Heart left ventricle (tissue), 16 donors: ENCODE results near the gene DOCK9. TPM values are rescaled to one million over a fixed set of nuclear protein-coding genes. Genes with fewer than 3 reads are reported as not detected.

Source experiments
- ATAC-seq, 4 donors: fragments of 200-7000 bp; cut with Tn5 transposase; one replicate each; pipeline ENCODE4 v1.9.1; 2020 to 2022; ENCODE audit warnings: moderate library complexity in 4 of 4, mild to moderate bottlenecking in 3 of 4, moderate number of reproducible peaks in 1 of 4
- DNase-seq, 5 donors: peaks; one replicate each; pipeline ENCODE4 v3.0.0-alpha.2; 2020
- H3K27ac ChIP-seq, 12 donors: fragments of 200-600 bp; sonication (generic) in 4 of 12; one replicate each; pipeline versions ENCODE4 v1.5.0 to v1.8.0; 2016 to 2022; ENCODE audit warnings: mild to moderate bottlenecking in 2 of 12
- H3K27me3 ChIP-seq, 9 donors: fragments of 200-600 bp; sonication (generic) in 2 of 9; one replicate each; pipeline versions ENCODE4 v1.5.1 to v1.8.0; 2016 to 2022; ENCODE audit warnings: mild to moderate bottlenecking in 3 of 9
- H3K36me3 ChIP-seq, 9 donors: fragments of 200-600 bp; sonication (generic) in 2 of 9; one replicate each; pipeline versions ENCODE4 v1.5.0 to v1.8.0; 2018 to 2022; ENCODE audit warnings: mild to moderate bottlenecking in 2 of 9
- H3K4me1 ChIP-seq, 12 donors: fragments of 200-600 bp; sonication (generic) in 4 of 12; one replicate each; pipeline versions ENCODE4 v1.5.0 to v1.8.0; 2016 to 2022; ENCODE audit warnings: mild to moderate bottlenecking in 3 of 12
- H3K4me3 ChIP-seq, 12 donors: fragments of 200-600 bp; sonication (generic) in 4 of 12; one replicate each; pipeline versions ENCODE4 v1.5.0 to v1.8.0; 2017 to 2022; ENCODE audit warnings: mild to moderate bottlenecking in 9 of 12, moderate library complexity in 4 of 12
- H3K9me3 ChIP-seq, 12 donors: fragments of 200-600 bp; sonication (generic) in 4 of 12; one replicate each; pipeline versions ENCODE4 v1.5.0 to v1.8.0; 2016 to 2022; ENCODE audit warnings: mild to moderate bottlenecking in 1 of 12
- POLR2A ChIP-seq, 2 donors: fragments of 450-650 bp; IDR thresholded peaks; one replicate each; pipeline ENCODE4 v1.6.1; 2017; ENCODE audit warnings: antibody characterized with exemption in 2 of 2, mild to moderate bottlenecking in 2 of 2, moderate library complexity in 2 of 2
- WGBS, 4 donors: extraction: QIAGEN DNeasy Blood & Tissue Kit in 2 of 4; methylation state at CpG; one replicate each; pipeline versions ENCODE4 v1.1.5 to v1.1.7; 2013 to 2018; 5-methylcytosine and 5-hydroxymethylcytosine counted together
- intact Hi-C, 10 donors: fragments of 100-400 bp; cut with DNase I; formaldehyde crosslinking; loops; one replicate each; pipeline versions ENCODE4 v1.11.1 to v1.14.2; 2022
- polyA plus RNA-seq, 2 donors: library from polyadenylated mRNA; stranded (reverse); fragments of 200-250 nt; gene quantifications; one replicate each; pipeline ENCODE4 v1.2.3, GENCODE V29; 2013
- total RNA-seq, 9 donors: library from RNA; depleted of rRNA in 2 of 9; stranded (reverse); fragments of >200 nt in 2 of 9; fragmentation: NEBNext Ultra II Directional in 3 of 9; extraction: Animal tissue kit (Norgen Biotek cat#: 25700) in 3 of 9; gene quantifications; one replicate each; pipeline versions ENCODE4 v1.1.0 to v1.2.4, GENCODE V29; 2016 to 2023
- TF ChIP-seq, protein P1 (sequence below), 12 donors: fragments of 200-600 bp; sonication (generic) in 4 of 12; IDR thresholded peaks; one replicate each; pipeline versions ENCODE4 v1.5.0 to v1.8.0; 2018 to 2022; ENCODE audit warnings: antibody characterized with exemption in 12 of 12, mild to moderate bottlenecking in 5 of 12
- donor health status: ischemic (EF 13 %, LVEDD 7.1; RV severe dilation, severe dysfunction).
- donor health status: healthy with polysubstance abuse.
- donor health status: DM: no; HTN: yes; CAD: no.
- donor health status: DM: no; HTN: no; CAD: no.
- donor health status: ischemic (EF 25% LVEDD 6.9; RV normal size, moderate dysfunction).
- donor health status: ischemic (EF 25% LVEDD 5.7; RV mildly dilated, moderate dysfunction).
- donor health status: healthy.
- donor health status: DM: yes; HTN: yes; CAD: no.
- donor health status: ischemic (EF 35%, LVEDD 5.7; RV mildly dilated, moderate dysfunction).
- donor health status: nonischemic (EF 11% LVEDD 7.7; RV severe dilation, severe dysfunction).
- donor health status: DM: yes; HTN: yes; CAD: no.
- donor health status: PGD.
- donor health status: ischemic (EF 29% LVEDD 5.4; RV normal size, mild dysfunction).
- donor health status: nonischemic (EF 23%, LVEDD 6.1; RV moderate dilation, normal function).

The DOCK9 gene
- total and polyA plus RNA-seq, 11 donors: 21.4 to 128 (median 45.2) TPM

DNA sequence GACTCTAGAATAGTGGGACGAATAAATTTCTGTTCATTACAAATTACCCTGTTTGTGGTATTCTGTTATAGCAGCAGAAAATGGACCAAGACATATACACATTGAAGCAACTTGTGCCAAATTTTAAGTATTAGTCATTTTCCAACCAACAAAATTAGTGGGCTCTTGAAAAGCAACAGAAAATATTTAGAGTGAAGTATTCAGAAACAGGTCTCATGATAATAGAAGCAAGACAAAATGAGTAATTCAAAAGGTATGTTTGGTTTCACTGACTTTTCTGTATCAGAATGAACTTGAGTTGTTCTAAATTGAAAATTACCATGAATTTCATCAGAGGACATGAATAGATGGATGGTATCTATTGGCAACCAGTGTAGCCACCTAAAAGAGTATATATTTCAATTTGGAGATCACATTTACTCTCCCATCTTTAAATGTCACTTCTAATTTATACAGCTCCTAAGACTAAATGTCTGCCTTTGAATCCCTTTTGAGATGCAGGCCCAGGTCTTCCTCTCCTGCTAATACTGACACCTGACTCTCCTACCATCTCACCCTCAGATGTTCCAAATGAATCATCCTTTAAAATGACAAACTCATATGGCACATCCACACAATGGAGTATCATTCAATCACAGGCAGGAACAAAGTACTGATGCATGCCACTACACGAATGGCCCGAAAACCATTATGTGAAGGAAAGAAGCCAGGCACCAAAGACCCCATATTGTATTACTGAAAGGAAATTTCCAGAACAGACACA lies 40.7 kb upstream of the DOCK9 start:
- Histone ChIP-seq H3K4me3 (no peak overlapping the region), H3K4me1 (peaks cover 0 to 36% (median 11%) of the 10 kb centered on the region in 12 donors)
- 92 to 96% (median 95%) methylated on average over 3 of the region's 3 CpGs for WGBS, 4 donors

DNA sequence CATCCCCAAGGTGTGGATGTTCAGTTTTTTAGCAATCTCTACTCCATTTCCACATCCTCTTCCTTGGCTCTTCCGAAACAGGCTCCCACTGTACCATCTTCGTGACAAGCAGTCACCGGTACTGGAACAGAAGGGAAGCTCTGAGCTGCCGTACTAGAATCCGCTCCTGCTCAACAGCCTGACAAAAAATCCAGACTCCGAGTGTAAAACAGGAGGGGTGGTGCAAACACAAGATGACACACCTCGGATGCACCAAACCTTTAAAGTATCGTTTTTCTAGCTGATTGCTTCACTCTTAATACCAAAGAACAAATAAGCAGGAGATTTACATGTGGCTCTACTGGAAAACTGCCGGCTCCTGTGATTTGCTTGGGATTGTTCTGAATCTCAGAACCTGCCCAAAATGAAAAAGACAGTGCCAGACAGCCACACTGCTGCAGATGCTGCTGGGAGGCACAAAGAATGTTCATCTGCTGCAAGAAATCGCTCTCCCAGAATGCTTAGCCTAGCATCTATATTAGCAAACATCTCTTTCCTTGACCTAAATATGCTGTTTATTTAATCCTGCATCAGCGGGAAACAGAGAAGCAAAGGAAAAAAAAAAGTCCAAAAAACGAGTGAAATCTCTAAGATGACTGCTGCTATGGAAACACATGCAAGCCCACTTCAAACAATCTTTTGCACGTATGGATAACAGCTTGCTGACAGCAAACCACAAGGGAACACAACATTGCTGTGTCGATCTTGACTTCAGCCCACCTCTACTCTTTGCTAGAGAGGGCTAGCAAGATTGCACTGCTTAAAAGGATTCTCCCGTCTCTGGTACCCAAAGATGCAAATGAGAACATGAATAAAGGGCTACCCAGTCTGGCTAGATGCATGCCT lies 38.0 kb upstream of the DOCK9 start:
- ATAC-seq: no peak
- intact Hi-C loops: no loop called here
- Histone ChIP-seq H3K36me3 (no peaks in the 10 kb centered on the region), H3K27me3 (peaks cover 0 to 8% (median 0%) of the 10 kb centered on the region in 9 donors), H3K27ac (no peak overlapping the region), H3K4me3 (no peak overlapping the region), H3K4me1 (peaks cover 0 to 22% (median 0%) of the 10 kb centered on the region in 12 donors), H3K9me3 (no peaks in the 10 kb centered on the region)
- TF ChIP-seq, protein P1, sequence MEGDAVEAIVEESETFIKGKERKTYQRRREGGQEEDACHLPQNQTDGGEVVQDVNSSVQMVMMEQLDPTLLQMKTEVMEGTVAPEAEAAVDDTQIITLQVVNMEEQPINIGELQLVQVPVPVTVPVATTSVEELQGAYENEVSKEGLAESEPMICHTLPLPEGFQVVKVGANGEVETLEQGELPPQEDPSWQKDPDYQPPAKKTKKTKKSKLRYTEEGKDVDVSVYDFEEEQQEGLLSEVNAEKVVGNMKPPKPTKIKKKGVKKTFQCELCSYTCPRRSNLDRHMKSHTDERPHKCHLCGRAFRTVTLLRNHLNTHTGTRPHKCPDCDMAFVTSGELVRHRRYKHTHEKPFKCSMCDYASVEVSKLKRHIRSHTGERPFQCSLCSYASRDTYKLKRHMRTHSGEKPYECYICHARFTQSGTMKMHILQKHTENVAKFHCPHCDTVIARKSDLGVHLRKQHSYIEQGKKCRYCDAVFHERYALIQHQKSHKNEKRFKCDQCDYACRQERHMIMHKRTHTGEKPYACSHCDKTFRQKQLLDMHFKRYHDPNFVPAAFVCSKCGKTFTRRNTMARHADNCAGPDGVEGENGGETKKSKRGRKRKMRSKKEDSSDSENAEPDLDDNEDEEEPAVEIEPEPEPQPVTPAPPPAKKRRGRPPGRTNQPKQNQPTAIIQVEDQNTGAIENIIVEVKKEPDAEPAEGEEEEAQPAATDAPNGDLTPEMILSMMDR (IDR thresholded peaks at IDR 0.05): no peak
- TF ChIP-seq POLR2A (IDR thresholded peaks at IDR 0.05): no peak
- DNase-seq: no peak
- WGBS, 4 donors: 63 to 78% (median 67%) methylated on average over 15 of the region's 15 CpGs

More for the DNA sequence above, 40.7 kb upstream of the DOCK9 start:
- intact Hi-C loops: no loop called here
- H3K27me3 ChIP-seq: peaks cover 0 to 17% (median 0%) of the 10 kb centered on the region in 9 donors
- H3K27ac ChIP-seq: no peak overlapping the region
- no peaks in the 10 kb centered on the region for H3K9me3 ChIP-seq
- DNase-seq: no peak
- ATAC-seq: no peak
- H3K36me3 ChIP-seq: no peaks in the 10 kb centered on the region
- TF ChIP-seq, protein P1 (IDR thresholded peaks at IDR 0.05): no peak
- TF ChIP-seq POLR2A (IDR thresholded peaks at IDR 0.05): no peak

DNA sequence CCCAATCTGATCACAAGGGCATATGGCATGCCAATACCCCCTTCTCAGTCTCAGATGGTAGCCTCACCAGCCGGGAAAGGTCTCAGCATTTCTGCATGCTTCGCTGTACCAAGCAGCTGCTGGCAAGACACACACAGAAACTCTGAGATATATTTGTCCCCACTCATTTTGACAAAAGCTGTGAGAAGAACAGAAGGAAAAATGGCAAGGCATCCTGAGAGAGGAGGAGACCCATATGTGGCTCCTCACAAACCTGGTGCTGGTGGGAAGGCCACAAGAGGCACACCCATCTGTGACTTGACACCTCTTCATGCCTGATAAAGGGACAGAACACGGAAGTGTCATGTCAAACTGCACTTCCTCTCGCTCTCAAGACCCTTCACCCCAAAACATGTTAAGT lies 36.7 kb upstream of the DOCK9 start:
- peaks cover 0 to 22% (median 3%) of the 10 kb centered on the region in 12 donors for H3K4me1 ChIP-seq
- intact Hi-C loops: no loop called here
- TF ChIP-seq, protein P1 (IDR thresholded peaks at IDR 0.05): no peak
- no peak for TF ChIP-seq POLR2A (IDR thresholded peaks at IDR 0.05)
- no peak overlapping the region for H3K4me3 ChIP-seq
- H3K36me3 ChIP-seq: no peaks in the 10 kb centered on the region
- no peak overlapping the region for H3K27ac ChIP-seq
- 76 to 87% (median 81%) methylated on average over 4 of the region's 4 CpGs for WGBS, 4 donors
- peaks cover 0 to 8% (median 0%) of the 10 kb centered on the region in 9 donors for H3K27me3 ChIP-seq
- DNase-seq (no peak), ATAC-seq (no peak)
- H3K9me3 ChIP-seq: no peaks in the 10 kb centered on the region

DNA sequence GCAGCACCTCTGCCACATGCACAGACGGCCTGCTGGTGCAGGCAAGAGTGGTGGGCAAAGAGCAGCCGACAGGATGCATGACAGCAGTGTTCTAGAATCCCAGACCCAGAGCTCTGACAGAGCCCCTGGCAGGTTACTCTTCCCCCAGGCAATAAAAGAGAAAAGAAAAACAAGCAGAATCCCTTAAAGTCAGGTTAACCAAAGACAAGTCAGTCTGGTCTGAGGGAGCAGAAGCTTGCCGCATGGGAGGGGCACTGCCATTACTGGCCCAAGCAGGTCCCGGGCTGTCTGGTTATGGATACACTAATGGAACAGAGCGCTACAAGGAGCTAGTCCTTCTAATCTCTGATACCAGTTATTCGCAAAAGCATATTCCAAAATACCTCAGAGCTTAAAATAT lies 36.1 kb upstream of the DOCK9 start:
- no peaks in the 10 kb centered on the region for H3K36me3 ChIP-seq
- peaks cover 0 to 27% (median 9%) of the 10 kb centered on the region in 12 donors for H3K4me1 ChIP-seq
- no peak overlapping the region for H3K4me3 ChIP-seq
- intact Hi-C loops: no loop called here
- H3K27me3 ChIP-seq: peaks cover 0 to 13% (median 0%) of the 10 kb centered on the region in 9 donors
- peak in 1 of 4 donors; percentile 27 for ATAC-seq
- no peak for TF ChIP-seq POLR2A (IDR thresholded peaks at IDR 0.05)
- TF ChIP-seq, protein P1 (IDR thresholded peaks at IDR 0.05): no peak
- 90 to 93% (median 93%) methylated on average over 6 of the region's 6 CpGs for WGBS, 4 donors
- H3K9me3 ChIP-seq: no peaks in the 10 kb centered on the region
- DNase-seq: no peak
- no peak overlapping the region for H3K27ac ChIP-seq
